GM08714 (cell line): ENCODE results near the gene FKBP9.
"Not testable (repeated sequence)": the region's sequence is repeated elsewhere in the genome, so short reads cannot be mapped to it uniquely, and the experiment has no call there.

Experiments used
- H3K4me3 ChIP-seq: fragments of 200-500 bp; sonication (Bioruptor generic); 2 replicates; pipeline ENCODE4 v1.5.1; 2014; ENCODE audit warnings: mild to moderate bottlenecking, low read length, inconsistent platforms
- ZNF274 ChIP-seq: IDR thresholded peaks from 2 replicates; pipeline ENCODE4 v1.6.1; 2012; ENCODE audit warnings: mild to moderate bottlenecking, low read depth, low read length

The FKBP9 gene, protein sequence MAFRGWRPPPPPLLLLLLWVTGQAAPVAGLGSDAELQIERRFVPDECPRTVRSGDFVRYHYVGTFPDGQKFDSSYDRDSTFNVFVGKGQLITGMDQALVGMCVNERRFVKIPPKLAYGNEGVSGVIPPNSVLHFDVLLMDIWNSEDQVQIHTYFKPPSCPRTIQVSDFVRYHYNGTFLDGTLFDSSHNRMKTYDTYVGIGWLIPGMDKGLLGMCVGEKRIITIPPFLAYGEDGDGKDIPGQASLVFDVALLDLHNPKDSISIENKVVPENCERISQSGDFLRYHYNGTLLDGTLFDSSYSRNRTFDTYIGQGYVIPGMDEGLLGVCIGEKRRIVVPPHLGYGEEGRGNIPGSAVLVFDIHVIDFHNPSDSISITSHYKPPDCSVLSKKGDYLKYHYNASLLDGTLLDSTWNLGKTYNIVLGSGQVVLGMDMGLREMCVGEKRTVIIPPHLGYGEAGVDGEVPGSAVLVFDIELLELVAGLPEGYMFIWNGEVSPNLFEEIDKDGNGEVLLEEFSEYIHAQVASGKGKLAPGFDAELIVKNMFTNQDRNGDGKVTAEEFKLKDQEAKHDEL

DNA sequence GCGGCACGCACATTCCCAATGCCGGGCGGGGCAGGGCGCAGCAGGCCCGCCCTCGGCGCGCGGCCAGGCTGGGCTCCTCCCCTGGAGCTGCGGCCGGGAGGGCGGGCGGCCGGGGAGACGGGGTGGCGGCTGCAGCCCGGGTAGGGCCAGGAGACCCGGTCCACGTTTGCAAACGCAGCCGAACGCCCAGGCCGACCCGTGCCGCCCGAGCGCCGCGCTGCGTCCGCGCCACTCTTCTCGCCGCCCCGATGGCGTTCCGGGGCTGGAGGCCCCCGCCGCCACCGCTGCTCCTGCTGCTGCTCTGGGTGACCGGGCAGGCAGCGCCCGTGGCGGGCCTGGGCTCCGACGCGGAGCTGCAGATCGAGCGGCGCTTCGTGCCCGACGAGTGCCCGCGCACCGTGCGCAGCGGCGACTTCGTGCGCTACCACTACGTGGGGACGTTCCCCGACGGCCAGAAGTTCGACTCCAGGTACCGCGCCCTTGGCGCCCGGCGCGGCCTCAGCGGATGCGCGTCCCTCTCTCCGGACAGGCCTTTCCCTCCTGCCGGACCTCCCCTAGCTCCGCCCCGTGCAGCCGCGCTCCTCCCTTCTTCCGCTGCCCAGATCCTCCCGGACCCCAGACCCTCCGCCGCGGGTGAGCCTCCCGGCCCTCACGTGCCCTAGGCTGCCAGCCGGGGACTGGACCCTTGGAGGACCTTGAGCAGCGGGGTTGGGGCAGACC is at the start of gene FKBP9:
Gene FKBP9, plus strand, starts transcription at position 115 of the 720 bp plus-strand sequence. Its CDS starts 134 bp downstream, at position 249.
- H3K4me3 ChIP-seq = peak within 1 kb of the TSS; percentile 74
- TF ChIP-seq ZNF274 = no peak

GRCh38 chr7:32910195-32910594 is 47.0 kb upstream of the FKBP9 start:
- H3K4me3 ChIP-seq = no peak overlapping the region
- no peak for TF ChIP-seq ZNF274

DNA sequence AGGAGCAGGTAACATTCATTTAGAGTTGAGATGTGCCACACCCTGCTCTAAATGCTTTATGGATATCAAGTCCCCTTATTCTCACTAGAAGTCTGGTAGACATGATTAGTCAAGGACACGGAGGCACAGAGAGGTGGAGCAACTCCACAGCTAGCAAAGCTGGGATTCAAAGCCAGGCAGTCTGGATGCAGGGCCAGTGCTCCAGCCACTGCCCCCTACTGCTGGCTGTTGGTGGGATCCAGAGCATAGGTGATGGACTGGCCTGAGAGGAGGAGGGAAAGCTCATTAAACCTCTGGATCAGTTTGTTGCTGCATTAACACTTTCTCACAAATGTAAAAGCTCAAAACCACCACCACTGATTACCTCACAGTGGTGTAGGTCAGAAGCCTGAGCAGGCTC is 43.1 kb upstream of the FKBP9 start:
- TF ChIP-seq ZNF274 = no peak
- H3K4me3 ChIP-seq = no peak overlapping the region

DNA sequence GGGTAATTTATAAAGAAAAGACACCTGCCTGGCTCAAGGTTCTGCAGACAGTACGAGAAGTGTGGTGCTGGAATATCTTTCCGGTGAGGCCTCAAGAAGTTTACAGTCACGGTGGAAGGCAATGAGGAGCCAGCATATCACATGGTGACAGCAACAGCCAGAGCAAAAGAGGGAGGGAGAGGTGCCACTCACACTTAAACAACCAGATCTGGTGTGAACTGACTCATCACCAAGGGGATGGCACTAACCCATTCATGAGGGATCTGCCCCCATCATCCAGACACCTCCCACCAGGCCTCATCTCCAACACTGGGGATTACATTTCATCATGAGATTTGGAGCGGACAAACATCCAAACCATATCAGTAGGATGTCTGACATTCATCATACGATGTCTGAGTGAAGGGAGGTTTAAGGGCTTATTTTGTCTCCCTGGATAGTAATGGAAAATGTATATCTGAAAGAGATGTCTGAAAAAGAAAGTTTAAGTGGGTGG is 42.2 kb upstream of the FKBP9 start:
- TF ChIP-seq ZNF274 = no peak
- no peak overlapping the region for H3K4me3 ChIP-seq

DNA sequence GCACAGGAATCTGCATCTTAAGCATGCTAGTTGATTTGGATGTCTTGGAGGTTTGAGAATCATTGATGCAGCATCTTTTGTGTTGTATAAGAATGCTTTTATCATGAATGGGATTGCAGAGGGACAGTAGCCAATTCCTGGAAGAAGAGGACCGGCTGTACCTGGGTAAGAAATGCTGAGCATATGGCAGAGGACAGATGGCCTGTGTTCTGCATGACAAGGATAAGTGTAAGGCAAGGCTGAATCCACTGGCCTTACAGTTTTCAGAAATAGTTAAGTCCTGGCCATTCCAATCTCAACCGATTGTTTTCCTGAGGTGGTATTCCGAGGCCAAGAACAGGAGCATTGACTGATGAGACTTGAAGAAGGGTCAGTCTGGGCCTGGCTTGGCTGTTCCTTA is 41.2 kb upstream of the FKBP9 start:
- TF ChIP-seq ZNF274 = no peak
- no peak overlapping the region for H3K4me3 ChIP-seq

DNA sequence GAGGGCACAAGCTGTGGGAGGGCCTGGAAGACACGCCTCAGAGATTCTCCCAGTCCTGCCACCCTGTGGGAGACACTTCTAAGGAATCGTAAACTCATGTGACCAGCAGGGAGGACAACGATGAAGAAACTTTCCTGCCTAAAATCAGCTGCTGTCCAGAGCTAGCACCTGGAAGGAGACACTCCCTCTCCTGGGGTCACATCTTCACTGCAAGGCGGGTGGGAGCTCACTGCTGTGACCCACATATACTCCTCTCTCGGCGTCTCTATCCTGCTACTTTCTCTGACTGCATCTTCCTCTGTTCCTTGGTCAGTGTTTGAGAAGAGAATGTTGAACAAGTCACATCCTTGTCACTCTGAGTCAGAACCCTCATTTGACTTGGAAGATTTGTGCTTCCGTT is 40.2 kb upstream of the FKBP9 start:
- not testable (repeated sequence) for H3K4me3 ChIP-seq

GRCh38 chr7:32921896-32922295 is 35.3 kb upstream of the FKBP9 start:
- TF ChIP-seq ZNF274 = no peak
- H3K4me3 ChIP-seq = no peak overlapping the region

GRCh38 chr7:32928785-32929298 is 28.4 kb upstream of the FKBP9 start:
- no peak for TF ChIP-seq ZNF274
- no peak overlapping the region for H3K4me3 ChIP-seq

GRCh38 chr7:32929430-32930143 is 27.7 kb upstream of the FKBP9 start:
- no peak overlapping the region for H3K4me3 ChIP-seq
- no peak for TF ChIP-seq ZNF274

GRCh38 chr7:32930378-32930777 is 26.9 kb upstream of the FKBP9 start:
- H3K4me3 ChIP-seq = no peak overlapping the region
- no peak for TF ChIP-seq ZNF274

DNA sequence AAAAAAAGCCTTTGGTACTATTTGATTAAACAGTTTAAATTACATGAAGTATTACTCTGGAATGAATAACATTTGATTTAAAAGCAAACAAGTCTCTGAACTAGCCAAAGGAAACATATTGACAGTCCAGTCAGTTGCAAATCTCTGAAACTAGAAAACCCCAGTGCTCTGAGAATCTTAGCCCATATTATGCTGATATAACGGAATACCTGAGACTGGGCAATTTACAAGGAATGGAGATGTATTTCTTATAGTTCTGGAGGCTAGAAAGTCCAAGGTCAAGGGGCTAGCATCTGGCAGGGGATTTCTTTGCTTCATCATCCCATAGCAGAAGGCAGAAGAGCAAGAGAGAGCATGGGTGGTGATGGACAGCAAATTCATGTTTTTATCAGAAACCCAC is 21.7 kb upstream of the FKBP9 start:
- H3K4me3 ChIP-seq = no peak overlapping the region
- no peak for TF ChIP-seq ZNF274

DNA sequence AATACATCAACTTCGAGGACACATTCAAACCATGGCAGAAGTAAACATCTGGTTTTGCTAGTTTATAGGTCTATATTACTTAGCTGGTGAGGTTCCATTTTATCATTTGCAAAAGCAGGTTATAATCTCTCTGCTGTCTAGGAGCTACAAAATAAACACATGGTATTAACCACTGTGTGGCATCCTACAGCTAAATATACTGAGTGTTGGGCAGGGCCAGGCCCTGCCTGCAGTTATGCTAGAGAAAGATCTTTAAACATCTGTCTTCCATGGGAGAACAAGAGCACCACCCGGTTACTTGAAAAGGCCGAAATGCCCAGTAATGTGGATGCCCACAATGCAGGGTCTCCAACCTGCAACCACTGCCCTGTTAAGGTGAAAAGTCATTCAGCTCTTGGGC is 20.6 kb upstream of the FKBP9 start:
- no peak for TF ChIP-seq ZNF274
- no peak overlapping the region for H3K4me3 ChIP-seq

- H3K4me3 ChIP-seq = no peak overlapping the region
- TF ChIP-seq ZNF274 = no peak
Observed at GRCh38 chr7:32937344-32938174, 19.7 kb upstream of the FKBP9 start.
